Mammary epithelial cell (primary cell): Measurements from ENCODE around the gene RHNO1.

ENCODE experiments used
- EZH2 ChIP-seq: IDR thresholded peaks from 2 replicates; pipeline ENCODE4 v1.6.1; 2012; ENCODE audit warnings: low read length, inconsistent platforms, borderline replicate concordance
- TF ChIP-seq, protein P1 (sequence below), 2 donors: IDR thresholded peaks in 1 of 2; conservative IDR thresholded peaks in 1 of 2; 2 replicates each; pipeline ENCODE4 v1.5.1; 2011 to 2012; ENCODE audit warnings: inconsistent platforms in 2 of 2, low read length in 2 of 2, mild to moderate bottlenecking in 2 of 2, control low read depth in 1 of 2, low read depth in 1 of 2; ENCODE audit not compliant: insufficient read depth in 1 of 2; ENCODE audit errors: extremely low read depth in 1 of 2

DNA sequence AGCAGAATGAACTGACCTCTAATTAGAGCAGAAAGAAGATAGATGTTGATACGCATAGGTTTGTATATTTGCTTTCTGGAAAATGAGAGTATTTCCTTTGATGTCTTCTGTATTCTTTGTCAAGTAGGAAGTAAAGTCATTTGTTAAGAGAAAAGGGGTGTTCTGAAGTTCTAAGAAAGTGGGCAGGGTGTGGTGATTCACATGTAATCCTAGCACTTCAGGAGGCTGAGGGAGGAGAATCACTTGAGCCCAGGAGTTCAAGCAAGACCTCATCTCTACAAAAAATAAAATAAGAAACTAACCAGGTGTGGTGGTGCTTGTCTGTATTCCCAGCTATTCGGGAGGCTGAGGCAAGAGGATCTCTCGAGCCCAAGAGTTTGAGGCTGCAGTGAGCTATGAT is 2.8 kb downstream of the RHNO1 start:
- TF ChIP-seq, protein P1, sequence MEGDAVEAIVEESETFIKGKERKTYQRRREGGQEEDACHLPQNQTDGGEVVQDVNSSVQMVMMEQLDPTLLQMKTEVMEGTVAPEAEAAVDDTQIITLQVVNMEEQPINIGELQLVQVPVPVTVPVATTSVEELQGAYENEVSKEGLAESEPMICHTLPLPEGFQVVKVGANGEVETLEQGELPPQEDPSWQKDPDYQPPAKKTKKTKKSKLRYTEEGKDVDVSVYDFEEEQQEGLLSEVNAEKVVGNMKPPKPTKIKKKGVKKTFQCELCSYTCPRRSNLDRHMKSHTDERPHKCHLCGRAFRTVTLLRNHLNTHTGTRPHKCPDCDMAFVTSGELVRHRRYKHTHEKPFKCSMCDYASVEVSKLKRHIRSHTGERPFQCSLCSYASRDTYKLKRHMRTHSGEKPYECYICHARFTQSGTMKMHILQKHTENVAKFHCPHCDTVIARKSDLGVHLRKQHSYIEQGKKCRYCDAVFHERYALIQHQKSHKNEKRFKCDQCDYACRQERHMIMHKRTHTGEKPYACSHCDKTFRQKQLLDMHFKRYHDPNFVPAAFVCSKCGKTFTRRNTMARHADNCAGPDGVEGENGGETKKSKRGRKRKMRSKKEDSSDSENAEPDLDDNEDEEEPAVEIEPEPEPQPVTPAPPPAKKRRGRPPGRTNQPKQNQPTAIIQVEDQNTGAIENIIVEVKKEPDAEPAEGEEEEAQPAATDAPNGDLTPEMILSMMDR (conservative IDR thresholded peaks at IDR 0.05 in 1 of 2, IDR thresholded peaks at IDR 0.05 in 1 of 2; ENCODE audit: extremely low read depth in 1 of 2, insufficient read depth in 1 of 2, low read depth in 1 of 2, low read length in 2 of 2) = no peak
- no peak for TF ChIP-seq EZH2
